22Rv1 (cell line): ENCODE measurements around the gene PRAMEF12.

Source experiments
- CTCF ChIP-seq: fragments of 450-650 bp; IDR thresholded peaks from 2 replicates; pipeline ENCODE4 v1.5.1; 2017; ENCODE audit warnings: mild to moderate bottlenecking
- ZFX ChIP-seq: fragments of 450-650 bp; IDR thresholded peaks from 2 replicates; pipeline ENCODE4 v1.6.1; 2017; ENCODE audit warnings: antibody characterized with exemption, borderline replicate concordance

- TF ChIP-seq CTCF (no peak), ZFX (no peak)
Measured at GRCh38 chr1:12756273-12756672, 17.3 kb upstream of the PRAMEF12 start.
